Cerebellar cortex (tissue), 1 donor: Measurements from ENCODE around the gene DENND4C.
"Not testable (repeated sequence)": the region's sequence is repeated elsewhere in the genome, so short reads cannot be mapped to it uniquely, and the experiment has no call there.

ENCODE experiments used
- DNase-seq: peaks from one replicate; pipeline ENCODE4 v3.0.0-alpha.2; 2015; ENCODE audit warnings: low spot score

Gene DENND4C

GRCh38 chr9:19224563-19224962 is 5.9 kb upstream of the DENND4C start:
- DNase-seq: no peak

- DNase-seq: peak; percentile 80
These were observed 718 bp upstream of the DENND4C start for GRCh38 chr9:19229595-19230354.

- peak; percentile 50 for DNase-seq
These were observed 822 bp downstream of the DENND4C start for GRCh38 chr9:19231126-19231903.

GRCh38 chr9:19231904-19232822 is 1.7 kb downstream of the DENND4C start:
- peak; percentile 27 for DNase-seq

- DNase-seq: peak; percentile 27
These were observed 2.3 kb downstream of the DENND4C start for GRCh38 chr9:19232823-19233194.

- DNase-seq: no peak
These were observed 2.9 kb downstream of the DENND4C start for GRCh38 chr9:19233344-19233743.

- DNase-seq: no peak
These were observed 9.5 kb downstream of the DENND4C start for GRCh38 chr9:19239955-19240354.

- no peak for DNase-seq
These were observed 11.2 kb downstream of the DENND4C start for GRCh38 chr9:19241728-19242127.

GRCh38 chr9:19243366-19244033 is 13.0 kb downstream of the DENND4C start:
- DNase-seq: no peak

- no peak for DNase-seq
These were observed 16.4 kb downstream of the DENND4C start for GRCh38 chr9:19246891-19247290.

GRCh38 chr9:19247420-19247819 is 16.9 kb downstream of the DENND4C start:
- no peak for DNase-seq

GRCh38 chr9:19250346-19250745 is 19.9 kb downstream of the DENND4C start:
- not testable (repeated sequence) for DNase-seq

- DNase-seq: not testable (repeated sequence)
These were observed 20.7 kb downstream of the DENND4C start for GRCh38 chr9:19251203-19251602.

GRCh38 chr9:19251622-19252021 is 21.1 kb downstream of the DENND4C start:
- DNase-seq: not testable (repeated sequence)

- DNase-seq: no peak
These were observed 21.8 kb downstream of the DENND4C start for GRCh38 chr9:19252174-19252884.

GRCh38 chr9:19252885-19253219 is 22.4 kb downstream of the DENND4C start:
- DNase-seq: no peak

- DNase-seq: no peak
These were observed 24.6 kb downstream of the DENND4C start for GRCh38 chr9:19255112-19255511.

- no peak for DNase-seq
These were observed 25.3 kb downstream of the DENND4C start for GRCh38 chr9:19255821-19256220.

GRCh38 chr9:19259665-19260255 is 29.3 kb downstream of the DENND4C start:
- DNase-seq: not testable (repeated sequence)

GRCh38 chr9:19265602-19266001 is 35.1 kb downstream of the DENND4C start:
- not testable (repeated sequence) for DNase-seq
